ENCODE measurements around the gene PKLR. TPM values are rescaled to one million over a fixed set of nuclear protein-coding genes. Genes with fewer than 3 reads are reported as not detected.

PKLR gene
- polyA plus RNA-seq, 1 of the 3 experiments (the other 2 are of a cell fraction) = not detected

GRCh38 chr1:155263067-155263466 lies 38.2 kb downstream of the PKLR start:
- Histone ChIP-seq H3K9ac (peak overlapping the region; percentile 22; the same call in 1 of the 2 replicates), H3K4me2 (no peak overlapping the region; the same call in 1 of the 2 replicates), H4K20me1 (ENCODE audit: insufficient read depth) (no peaks in the 10 kb centered on the region), H3K79me2 (ENCODE audit: insufficient read depth) (peaks cover 21% of the 10 kb centered on the region), H3K4me1 (ENCODE audit: control insufficient read depth in 1 of 2, insufficient read depth in 2 of 2, low read depth in 1 of 2, low read length in 1 of 2) (peaks cover 0 to 15% of the 10 kb centered on the region in 2 experiments; a peak in 2 of 4 replicates), H3K4me3 (ENCODE audit: low read depth in 2 of 2, low read length in 1 of 2) (no peak overlapping the region), H3K9me2 (no peaks in the 10 kb centered on the region), H3K27ac (ENCODE audit: low read depth in 2 of 2, low read length in 1 of 2) (peak overlapping the region in 1 of 2 experiments; percentile 77; a peak in 1 of 4 replicates), H3F3A (replicated peaks; ENCODE audit: insufficient read depth) (peaks cover 50% of the 10 kb centered on the region), H3K27me3 (ENCODE audit: insufficient read depth) (no peaks in the 10 kb centered on the region), H3K9me3 (no peaks in the 10 kb centered on the region), H3K36me3 (replicated peaks in 1 of 2; ENCODE audit: control insufficient read depth in 1 of 2, insufficient read depth in 2 of 2, low read length in 1 of 2) (peaks cover 38 to 58% of the 10 kb centered on the region in 2 experiments), H2AFZ (ENCODE audit: low read depth) (no peak overlapping the region)
- no peak for DNase-seq
- POLR2A ChIA-PET = interaction anchor here (2.3 kb wide), 1 partner anchor 10 kb away, joined by 7 read pairs; the partner anchor contains the start of gene CLK2
- WGBS (ENCODE audit: low lambda C conversion rate) = 82% methylated on average over 9 of the region's 11 CpGs
- CTCF ChIA-PET = interaction anchor here (0.7 to 13.2 kb wide), 5 partner anchors 12 to 385 kb away, joined by 3 to 126 read pairs (median 3); partner anchors contain the start of gene HCN3
- TF ChIP-seq RCOR1 (IDR thresholded peaks at IDR 0.05; ENCODE audit: low read length) = no peak
- no peak for TF ChIP-seq ZBTB33 (IDR thresholded peaks at IDR 0.05; ENCODE audit: borderline replicate concordance, low read depth)

GRCh38 chr1:155261852-155262673 lies 39.2 kb downstream of the PKLR start, which contains the start of gene SCAMP3:
TSS of gene SCAMP3 (minus strand) at chr1:155262360. CDS start at chr1:155262151, 209 bp downstream.
- CTCF ChIA-PET = interaction anchor here (0.8 to 4.4 kb wide), 8 partner anchors 11 to 90 kb away, joined by 3 to 66 read pairs (median 4); partner anchors contain the start of genes KRTCAP2 and TRIM46
- Histone ChIP-seq H3K79me2 (ENCODE audit: insufficient read depth) (peaks cover 21% of the 10 kb centered on the region), H3K4me3 (ENCODE audit: low read depth in 2 of 2, low read length in 1 of 2) (peak within 1 kb of the TSS; percentile 93 to 94), H3K9ac (peak within 1 kb of the TSS; percentile 84), H3K27me3 (ENCODE audit: insufficient read depth) (no peaks in the 10 kb centered on the region), H3K27ac (ENCODE audit: low read depth in 2 of 2, low read length in 1 of 2) (peak within 1 kb of the TSS; percentile 75 to 92), H3K4me1 (ENCODE audit: control insufficient read depth in 1 of 2, insufficient read depth in 2 of 2, low read depth in 1 of 2, low read length in 1 of 2) (peaks cover 0 to 15% of the 10 kb centered on the region in 2 experiments; a peak in 2 of 4 replicates), H3K4me2 (peak within 1 kb of the TSS; percentile 96), H3K36me3 (replicated peaks in 1 of 2; ENCODE audit: control insufficient read depth in 1 of 2, insufficient read depth in 2 of 2, low read length in 1 of 2) (peaks cover 31 to 56% of the 10 kb centered on the region in 2 experiments), H3K9me2 (no peaks in the 10 kb centered on the region), H2AFZ (ENCODE audit: low read depth) (peak within 1 kb of the TSS; percentile 55), H3K9me3 (no peaks in the 10 kb centered on the region), H3F3A (replicated peaks; ENCODE audit: insufficient read depth) (peaks cover 59% of the 10 kb centered on the region), H4K20me1 (ENCODE audit: insufficient read depth) (no peaks in the 10 kb centered on the region)
- POLR2A ChIA-PET = interaction anchor here (0.6 to 1.7 kb wide), 11 partner anchors 10 to 66 kb away, joined by 3 to 13 read pairs (median 4); partner anchors contain the start of genes CLK2, FDPS, HCN3 and RUSC1
- WGBS (ENCODE audit: low lambda C conversion rate) = 3% methylated on average over 29 of the region's 47 CpGs
- DNase-seq = peak; percentile 95
- TF ChIP-seq RFX5 (IDR thresholded peaks at IDR 0.05; ENCODE audit: low read length) = no peak
- TF ChIP-seq NRF1 (IDR thresholded peaks at IDR 0.05; ENCODE audit: low read depth, low read length) = peak; percentile 90
- peak; percentile 7; the same call in 1 of the 2 replicates for TF ChIP-seq REST (IDR thresholded peaks at IDR 0.05; ENCODE audit: low read depth, low read length)
- 0 out of 2 replicates have a peak, but pooled peaks have one; percentile 34 for TF ChIP-seq TCF12 (IDR thresholded peaks at IDR 0.05)
- TF ChIP-seq GABPA (IDR thresholded peaks at IDR 0.05; ENCODE audit: low read depth) = peak; percentile 84
- peak; percentile 94 for TF ChIP-seq USF2 (IDR thresholded peaks at IDR 0.05; ENCODE audit: borderline replicate concordance, low read depth, low read length)
- no peak for TF ChIP-seq EP300 (IDR thresholded peaks at IDR 0.05; ENCODE audit: borderline replicate concordance in 1 of 2, low read depth in 1 of 2, low read length in 1 of 2)
- TF ChIP-seq JUND (IDR thresholded peaks at IDR 0.05) = peak; percentile 10; the same call in 1 of the 2 replicates
- TF ChIP-seq YY1 (IDR thresholded peaks at IDR 0.05; ENCODE audit: low read depth) = no peak
- TF ChIP-seq PBX3 (IDR thresholded peaks at IDR 0.05) = peak; percentile 75
- no peak; the same call in 1 of the 2 replicates for TF ChIP-seq FOXJ3 (CRISPR knock-in tag; IDR thresholded peaks at IDR 0.05)
- TF ChIP-seq ELF1 (IDR thresholded peaks at IDR 0.05) = peak; percentile 91
- peak; percentile 97 for TF ChIP-seq POLR2AphosphoS5 (IDR thresholded peaks at IDR 0.05; ENCODE audit: low read depth, low read length)
